ENCODE results near the gene PXK.
A peak's percentile ranks its signal among the peaks of the same experiment; 100 is the strongest.
"Not testable (repeated sequence)": the region's sequence is repeated elsewhere in the genome, so short reads cannot be mapped to it uniquely, and the experiment has no call there.

The PXK gene

DNA sequence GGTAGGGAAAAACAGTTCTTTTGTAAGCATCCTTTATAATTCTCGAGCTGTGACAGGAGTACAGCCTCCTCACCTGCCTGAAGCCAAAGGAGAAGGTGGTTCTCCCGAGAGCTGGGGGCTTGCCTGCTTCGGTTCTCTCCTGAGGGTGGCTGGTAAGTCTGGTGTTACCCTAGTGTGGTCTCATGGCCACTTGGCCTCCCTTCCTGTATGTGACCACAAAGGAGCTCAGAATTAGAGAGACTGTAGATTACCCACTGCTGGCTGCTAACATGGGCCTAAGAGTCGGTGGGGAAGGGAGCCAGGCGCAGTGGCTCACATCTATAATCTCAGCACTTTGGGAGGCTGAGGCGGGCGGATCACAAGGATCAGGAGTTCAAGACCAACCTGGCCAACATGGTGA lies 88.3 kb downstream of the PXK start:
- no peak for DNase-seq

DNA sequence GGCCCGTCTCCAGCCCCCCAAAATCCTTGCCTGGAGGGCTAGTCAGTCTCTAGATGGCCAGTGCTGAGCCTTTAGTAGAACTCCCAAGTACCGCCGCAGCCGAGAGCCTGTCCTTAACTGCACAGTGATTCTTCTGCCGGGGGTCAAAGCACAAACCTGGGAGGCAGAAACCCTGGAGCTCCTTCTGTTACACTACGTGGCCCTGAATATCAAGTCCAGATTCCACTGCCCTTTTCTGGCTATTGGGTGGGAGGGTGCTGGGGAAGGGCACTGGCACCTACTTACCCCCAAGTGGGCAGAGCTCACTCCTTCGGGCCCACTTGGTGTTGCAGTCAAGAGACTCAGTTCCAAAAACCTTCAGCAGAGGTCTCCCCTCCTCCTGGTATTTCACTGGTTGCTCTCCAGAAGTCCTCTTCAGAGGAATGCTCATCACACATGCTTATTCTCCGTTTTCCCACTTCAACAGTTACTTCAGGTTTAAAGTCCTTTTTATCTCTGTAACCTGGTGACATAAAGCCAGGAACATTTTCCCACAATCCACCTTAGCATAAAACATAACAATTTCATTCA lies 90.1 kb downstream of the PXK start:
- DNase-seq, result no peak

DNA sequence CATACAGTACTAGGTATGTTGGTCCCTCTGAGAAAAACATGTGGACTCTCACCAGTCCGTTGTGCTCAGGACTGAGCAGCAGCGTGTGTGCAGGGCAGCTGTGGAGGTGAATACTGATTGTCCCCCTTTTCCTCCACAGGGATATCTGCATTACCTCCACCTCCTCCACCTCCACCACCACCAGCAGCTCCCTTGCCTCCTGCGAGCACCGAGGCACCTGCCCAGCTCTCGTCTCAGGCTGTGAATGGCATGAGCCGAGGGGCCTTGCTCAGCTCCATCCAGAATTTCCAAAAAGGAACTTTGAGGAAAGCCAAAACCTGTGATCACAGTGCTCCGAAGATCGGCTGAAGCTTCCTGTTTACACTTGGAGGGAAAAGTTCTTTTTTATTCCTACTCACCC lies 91.9 kb downstream of the PXK start:
- DNase-seq, result no peak

GRCh38 chr3:58425782-58426181 lies 93.1 kb downstream of the PXK start:
- no peak for DNase-seq

DNA sequence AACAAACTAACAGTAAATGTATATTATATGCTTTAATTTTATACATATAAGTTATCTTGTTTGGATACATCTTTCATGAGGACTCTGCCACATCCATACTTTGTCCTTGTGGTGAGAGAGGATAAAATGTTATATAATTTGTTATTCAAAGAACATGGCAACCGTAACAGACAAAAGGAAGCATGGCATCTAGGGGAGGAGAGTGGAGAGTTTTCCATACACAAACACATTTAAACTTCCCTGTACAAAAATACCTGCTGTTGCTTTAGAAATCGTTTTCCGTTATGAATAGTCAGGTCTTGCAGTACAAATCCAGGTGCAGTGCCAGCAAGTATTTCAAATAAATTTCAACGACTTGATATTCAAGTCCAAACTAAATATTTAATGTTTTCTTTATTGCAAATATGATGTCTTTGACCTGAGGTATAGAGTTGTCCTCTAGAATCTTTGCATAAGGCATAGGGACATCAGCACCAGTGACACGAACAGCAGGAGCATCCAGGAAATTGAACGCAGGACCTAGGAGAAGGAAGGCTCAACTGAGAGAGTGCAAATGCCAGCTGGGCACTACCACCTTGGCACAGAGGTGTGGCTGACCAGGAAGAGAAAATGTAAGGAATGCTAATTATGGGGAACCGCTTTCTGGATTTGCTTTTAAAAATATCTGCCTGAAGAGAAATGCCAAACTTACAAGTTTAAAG lies 95.1 kb downstream of the PXK start:
- no peak for DNase-seq

- DNase-seq, result no peak
These were observed 97.0 kb downstream of the PXK start for GRCh38 chr3:58429657-58430056.

GRCh38 chr3:58432905-58433304 lies 100.2 kb downstream of the PXK start:
- DNase-seq, result no peak

GRCh38 chr3:58433400-58434167 lies 100.9 kb downstream of the PXK start, which contains the start of gene PDHB:
Gene PDHB, minus strand, starts transcription at chr3:58433832. Its CDS starts 23 bp downstream, at chr3:58433809.
- peak; percentile 90 to 95 (median 94) for DNase-seq

GRCh38 chr3:58434168-58434504 lies 101.4 kb downstream of the PXK start:
- no peak for DNase-seq

GRCh38 chr3:58434511-58434910 lies 101.8 kb downstream of the PXK start:
- DNase-seq, result no peak

DNA sequence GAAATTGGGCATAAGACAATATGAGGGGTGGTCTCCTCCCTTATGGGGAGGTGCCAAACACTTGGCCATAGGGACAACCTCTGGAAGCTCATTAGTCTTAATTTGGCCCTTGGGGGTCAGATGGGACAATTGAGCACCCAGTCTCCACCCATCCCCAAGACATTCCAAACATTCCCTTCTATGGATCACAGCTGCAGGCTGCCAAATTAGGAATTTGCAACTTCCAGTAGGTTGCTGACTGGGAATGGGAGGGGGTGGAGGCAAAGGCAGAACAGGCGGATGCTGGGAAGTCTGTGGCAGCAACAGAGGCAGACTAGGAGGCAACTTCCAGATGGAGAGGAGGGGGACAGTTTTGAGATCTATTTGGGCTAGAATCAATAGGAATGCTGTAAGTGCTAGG lies 102.3 kb downstream of the PXK start:
- DNase-seq, result no peak

DNA sequence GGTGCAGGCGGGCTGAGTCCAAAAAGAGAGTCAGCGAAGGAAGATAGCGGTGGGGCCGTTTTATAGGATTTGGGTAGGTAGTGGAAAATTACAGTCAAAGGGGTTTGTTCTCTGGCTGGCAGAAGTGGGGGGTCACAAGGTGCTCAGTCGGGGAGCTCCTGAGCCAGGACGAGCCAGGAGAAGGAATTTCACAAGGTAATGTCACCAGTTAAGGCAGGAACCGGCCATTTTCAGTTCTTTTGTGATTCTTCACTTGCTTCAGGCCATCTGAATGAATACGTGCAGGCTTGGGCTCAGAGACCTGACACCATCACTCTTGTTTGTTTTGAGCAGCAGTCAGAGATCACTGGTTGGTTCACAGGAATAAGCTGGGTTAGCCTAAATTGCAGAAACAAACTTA lies 104.6 kb downstream of the PXK start:
- not testable (repeated sequence) for DNase-seq

DNA sequence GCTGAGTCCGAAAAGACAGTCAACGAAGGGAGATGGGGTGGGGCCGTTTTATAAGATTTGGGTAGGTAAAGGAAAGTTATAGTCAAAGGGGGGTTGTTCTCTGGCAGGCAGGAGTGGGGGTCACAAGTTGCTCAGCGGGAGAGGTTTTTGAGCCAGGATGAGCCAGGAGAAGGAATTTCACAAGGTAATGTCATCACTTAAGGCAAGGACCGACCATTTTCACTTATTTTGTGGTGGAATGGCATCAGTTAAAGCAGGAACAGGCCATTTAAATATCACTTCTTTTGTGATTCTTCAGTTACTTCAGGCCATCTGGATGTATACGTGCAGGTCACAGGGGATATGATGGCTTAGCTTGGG lies 108.3 kb downstream of the PXK start:
- not testable (repeated sequence) for DNase-seq

GRCh38 chr3:58441514-58442450 lies 109.1 kb downstream of the PXK start:
- DNase-seq, result no peak

DNA sequence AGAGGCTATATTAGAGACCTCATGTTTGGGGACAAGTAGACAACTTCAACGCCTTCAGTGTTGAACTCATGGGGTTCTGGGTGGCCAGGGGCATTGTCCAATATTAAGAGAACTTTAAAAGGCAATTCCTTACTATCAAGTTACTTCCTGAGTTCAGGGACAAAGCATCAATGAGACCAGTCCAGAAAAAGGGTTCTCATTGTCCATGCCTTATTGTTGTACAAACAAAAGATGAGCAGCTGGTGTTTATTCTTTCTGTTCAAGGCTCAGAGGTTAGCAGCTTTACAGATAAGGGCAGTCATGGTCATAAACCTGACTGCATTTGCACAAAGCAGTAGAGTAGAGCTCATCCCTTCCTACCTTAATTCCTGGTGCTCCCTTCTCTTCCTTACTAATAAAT lies 119.5 kb downstream of the PXK start:
- no peak for DNase-seq

GRCh38 chr3:58459160-58459559 lies 126.5 kb downstream of the PXK start:
- DNase-seq, result no peak

DNA sequence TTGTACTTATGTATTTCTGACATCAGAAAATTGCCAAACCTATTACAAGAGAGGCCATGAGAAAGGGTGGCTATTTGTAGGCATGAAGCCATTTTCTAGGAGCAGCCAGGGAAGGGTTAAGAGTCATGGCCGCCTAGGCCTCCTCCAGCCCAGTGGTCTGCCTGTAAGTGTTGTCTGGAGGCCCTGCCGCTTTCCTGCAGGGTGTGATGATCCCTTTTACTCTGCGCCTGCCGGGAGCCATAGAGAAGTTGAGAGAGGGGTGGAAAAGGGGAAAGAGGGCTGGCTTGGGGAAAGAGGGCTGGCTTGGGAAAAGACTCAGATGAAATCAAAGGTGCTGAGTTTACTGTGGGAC lies 130.1 kb downstream of the PXK start:
- no peak for DNase-seq

- peak; percentile 84 to 85 (median 84) for DNase-seq
These were observed 130.7 kb downstream of the PXK start for GRCh38 chr3:58463181-58463941.

DNA sequence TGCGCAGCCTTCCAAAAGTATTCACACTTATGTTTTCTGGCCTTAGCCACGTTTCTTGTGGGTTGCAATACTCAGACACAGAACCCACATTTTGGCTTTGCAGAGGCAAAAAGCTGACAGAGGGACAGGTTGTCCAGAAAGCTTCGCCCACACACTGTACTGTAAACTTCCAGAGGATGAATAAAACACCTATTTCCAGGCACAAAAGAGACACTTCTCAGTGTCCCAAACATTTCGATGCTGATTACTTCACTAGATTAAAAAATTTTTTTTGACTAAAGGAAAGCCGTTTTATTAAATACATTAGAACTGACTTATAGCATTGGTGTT lies 131.2 kb downstream of the PXK start:
- no peak for DNase-seq

DNA sequence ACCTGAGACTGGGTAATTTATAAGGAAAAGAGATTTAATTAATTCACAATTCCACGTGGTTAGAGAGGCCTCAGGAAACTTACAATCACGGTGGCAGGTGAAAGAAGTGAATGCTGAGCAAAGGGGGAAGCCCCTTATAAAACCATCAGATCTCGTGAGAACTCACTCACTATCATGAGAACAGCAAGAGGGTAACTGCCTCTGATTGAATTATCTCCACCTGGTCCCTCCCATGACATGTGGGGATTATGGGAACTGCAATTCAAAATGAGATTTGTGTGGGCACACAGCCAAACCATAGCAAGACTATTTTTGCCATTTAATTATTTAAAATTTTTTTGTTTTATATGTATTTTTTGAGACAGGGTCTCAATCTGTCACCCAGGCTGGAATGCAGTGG lies 132.2 kb downstream of the PXK start:
- DNase-seq, result no peak

- no peak for DNase-seq
These were observed 134.3 kb downstream of the PXK start for GRCh38 chr3:58466899-58467563.

GRCh38 chr3:58469096-58469495 lies 136.4 kb downstream of the PXK start:
- DNase-seq, result no peak
